ENCODE results near the gene MFAP2.

GRCh38 chr1:17018849-17019248 lies 38.4 kb upstream of the MFAP2 start:
- TF ChIP-seq, protein P1, sequence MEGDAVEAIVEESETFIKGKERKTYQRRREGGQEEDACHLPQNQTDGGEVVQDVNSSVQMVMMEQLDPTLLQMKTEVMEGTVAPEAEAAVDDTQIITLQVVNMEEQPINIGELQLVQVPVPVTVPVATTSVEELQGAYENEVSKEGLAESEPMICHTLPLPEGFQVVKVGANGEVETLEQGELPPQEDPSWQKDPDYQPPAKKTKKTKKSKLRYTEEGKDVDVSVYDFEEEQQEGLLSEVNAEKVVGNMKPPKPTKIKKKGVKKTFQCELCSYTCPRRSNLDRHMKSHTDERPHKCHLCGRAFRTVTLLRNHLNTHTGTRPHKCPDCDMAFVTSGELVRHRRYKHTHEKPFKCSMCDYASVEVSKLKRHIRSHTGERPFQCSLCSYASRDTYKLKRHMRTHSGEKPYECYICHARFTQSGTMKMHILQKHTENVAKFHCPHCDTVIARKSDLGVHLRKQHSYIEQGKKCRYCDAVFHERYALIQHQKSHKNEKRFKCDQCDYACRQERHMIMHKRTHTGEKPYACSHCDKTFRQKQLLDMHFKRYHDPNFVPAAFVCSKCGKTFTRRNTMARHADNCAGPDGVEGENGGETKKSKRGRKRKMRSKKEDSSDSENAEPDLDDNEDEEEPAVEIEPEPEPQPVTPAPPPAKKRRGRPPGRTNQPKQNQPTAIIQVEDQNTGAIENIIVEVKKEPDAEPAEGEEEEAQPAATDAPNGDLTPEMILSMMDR (IDR thresholded peaks at IDR 0.05), result no peak
- TF ChIP-seq POLR2A (IDR thresholded peaks at IDR 0.05), result no peak
